ENCODE data around the gene CYP27B1.

The CYP27B1 gene

DNA sequence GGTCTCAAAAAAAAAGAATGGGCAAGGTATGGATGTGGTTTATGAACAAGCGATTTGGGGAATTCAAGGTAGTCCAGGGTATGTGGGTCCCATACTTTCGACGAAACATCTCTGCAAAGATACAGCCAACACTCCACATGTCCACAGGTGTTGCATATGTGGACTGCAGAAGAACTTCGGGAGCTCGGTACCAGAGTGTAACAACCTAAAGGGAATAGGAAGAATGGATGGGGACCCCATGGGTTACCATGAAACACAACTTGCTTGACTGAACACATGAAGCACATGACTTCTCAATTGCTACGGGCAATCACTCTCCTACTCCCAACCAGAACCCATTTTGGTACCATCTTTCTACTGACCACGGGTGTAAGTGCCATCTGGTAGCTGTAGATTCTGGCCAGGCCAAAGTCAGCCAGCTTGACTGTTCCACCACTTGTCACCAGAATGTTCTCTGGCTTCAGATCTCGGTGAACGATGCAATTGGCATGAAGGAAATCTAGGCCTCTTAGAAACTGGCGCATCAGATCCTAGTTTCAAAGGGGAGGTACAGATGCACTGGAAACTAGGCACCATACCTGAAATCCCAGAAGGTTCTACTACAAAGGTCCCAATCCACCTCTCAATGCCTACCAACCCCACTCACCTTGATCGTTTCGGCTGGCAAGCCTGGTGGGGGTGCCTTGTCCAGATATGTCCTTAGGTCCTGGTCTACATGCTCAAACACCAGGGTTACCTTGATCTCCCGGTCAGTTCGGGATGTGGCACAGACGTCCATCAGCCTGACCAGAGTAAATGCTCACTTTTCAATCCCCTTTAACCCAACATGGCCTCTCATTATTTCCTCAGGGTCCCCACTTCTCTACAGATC, 16.1 kb downstream of the CYP27B1 start:
- H3K27ac Mint-ChIP-seq = peak overlapping the region; percentile 86 to 89
- no peaks in the 10 kb centered on the region for H3K27me3 Mint-ChIP-seq
- H3K36me3 Mint-ChIP-seq (ENCODE audit: insufficient read depth) = peaks cover 40% of the 10 kb centered on the region
- peaks cover 28 to 49% of the 10 kb centered on the region in 2 donors for H3K4me1 Mint-ChIP-seq (ENCODE audit: low read depth in 2 of 2)
- no peaks in the 10 kb centered on the region for H3K9me3 Mint-ChIP-seq
- DNase-seq = no peak
- ATAC-seq (replicated peaks) = no peak
- peak overlapping the region; percentile 84 to 96 for H3K4me3 Mint-ChIP-seq

DNA sequence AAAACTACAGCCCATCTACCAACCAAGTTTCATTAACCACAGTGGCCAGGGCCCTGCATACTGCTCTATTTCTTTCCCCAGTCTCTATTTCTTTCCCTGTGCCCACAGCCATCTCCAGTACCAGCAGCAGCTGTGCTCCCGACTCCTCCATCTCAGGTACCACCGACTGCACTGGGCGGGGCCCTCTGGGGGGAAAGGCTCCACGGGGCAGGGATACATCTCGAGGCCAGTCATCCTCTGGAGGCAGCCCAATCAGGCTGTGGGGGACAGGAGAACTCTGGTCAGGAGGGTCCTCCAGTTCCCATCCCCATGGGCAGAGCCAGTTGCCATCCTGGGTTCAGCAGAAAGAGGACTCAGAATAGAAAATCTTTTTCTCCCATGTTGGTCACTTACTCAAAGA, 17.8 kb downstream of the CYP27B1 start:
- peaks cover 36 to 58% of the 10 kb centered on the region in 2 donors for H3K4me1 Mint-ChIP-seq (ENCODE audit: low read depth in 2 of 2)
- DNase-seq = no peak
- H3K36me3 Mint-ChIP-seq (ENCODE audit: insufficient read depth) = peaks cover 55% of the 10 kb centered on the region
- H3K27me3 Mint-ChIP-seq = no peaks in the 10 kb centered on the region
- no peak for ATAC-seq (replicated peaks)
- no peaks in the 10 kb centered on the region for H3K9me3 Mint-ChIP-seq
- H3K4me3 Mint-ChIP-seq = no peak overlapping the region
- H3K27ac Mint-ChIP-seq = peak overlapping the region in 1 of 2 donors; percentile 52

DNA sequence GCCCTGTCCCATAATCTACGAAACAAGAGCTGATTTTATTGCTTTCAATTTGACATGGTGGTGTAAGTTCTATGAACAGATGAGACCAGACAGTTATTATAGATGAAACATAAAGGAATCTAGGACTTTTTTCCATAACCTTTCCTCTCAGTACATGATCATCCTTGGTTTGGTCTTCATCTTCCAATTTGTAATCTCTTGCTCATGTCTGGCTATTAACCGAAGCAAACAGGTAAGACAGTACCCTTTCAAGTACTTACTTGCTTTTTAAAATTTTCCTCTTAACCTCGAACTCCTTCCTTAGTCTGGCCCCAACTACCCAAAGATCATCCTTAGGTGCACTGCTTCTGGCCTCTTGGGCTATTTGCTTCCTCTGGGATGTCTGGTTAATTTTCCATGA, 20.9 kb downstream of the CYP27B1 start:
- no peaks in the 10 kb centered on the region for H3K27me3 Mint-ChIP-seq
- DNase-seq = no peak
- ATAC-seq (replicated peaks) = no peak
- H3K27ac Mint-ChIP-seq = peak overlapping the region; percentile 94 to 96
- H3K36me3 Mint-ChIP-seq (ENCODE audit: insufficient read depth) = peaks cover 55% of the 10 kb centered on the region
- H3K9me3 Mint-ChIP-seq = no peaks in the 10 kb centered on the region
- H3K4me1 Mint-ChIP-seq (ENCODE audit: low read depth in 2 of 2) = peaks cover 34 to 43% of the 10 kb centered on the region in 2 donors
- H3K4me3 Mint-ChIP-seq = peak overlapping the region; percentile 96

DNA sequence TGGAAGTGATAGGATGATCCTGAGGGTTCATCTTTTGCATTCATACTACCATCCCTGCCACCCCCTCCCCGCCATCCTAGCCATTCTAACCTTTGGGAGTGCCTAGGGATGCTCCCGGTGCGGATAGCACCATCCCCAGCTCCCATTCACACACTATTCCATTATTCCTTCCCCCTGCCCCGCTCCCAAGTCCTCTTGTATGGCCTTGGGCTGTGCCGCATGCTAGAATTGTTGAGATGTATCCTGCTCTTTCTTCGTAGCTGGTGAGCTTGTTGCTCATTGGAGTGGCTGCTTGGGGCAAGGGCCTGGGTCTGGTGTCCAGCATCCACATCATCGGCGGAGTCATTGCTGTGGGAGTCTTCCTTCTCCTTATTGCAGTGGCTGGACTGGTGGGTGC, 21.4 kb downstream of the CYP27B1 start:
- Mint-ChIP-seq H3K36me3 (ENCODE audit: insufficient read depth) (peaks cover 61% of the 10 kb centered on the region), H3K27ac (peak overlapping the region; percentile 94 to 96), H3K9me3 (no peaks in the 10 kb centered on the region), H3K4me3 (peak overlapping the region; percentile 96), H3K4me1 (ENCODE audit: low read depth in 2 of 2) (peaks cover 39 to 44% of the 10 kb centered on the region in 2 donors), H3K27me3 (no peaks in the 10 kb centered on the region)
- ATAC-seq (replicated peaks) (no peak), DNase-seq (no peak)

DNA sequence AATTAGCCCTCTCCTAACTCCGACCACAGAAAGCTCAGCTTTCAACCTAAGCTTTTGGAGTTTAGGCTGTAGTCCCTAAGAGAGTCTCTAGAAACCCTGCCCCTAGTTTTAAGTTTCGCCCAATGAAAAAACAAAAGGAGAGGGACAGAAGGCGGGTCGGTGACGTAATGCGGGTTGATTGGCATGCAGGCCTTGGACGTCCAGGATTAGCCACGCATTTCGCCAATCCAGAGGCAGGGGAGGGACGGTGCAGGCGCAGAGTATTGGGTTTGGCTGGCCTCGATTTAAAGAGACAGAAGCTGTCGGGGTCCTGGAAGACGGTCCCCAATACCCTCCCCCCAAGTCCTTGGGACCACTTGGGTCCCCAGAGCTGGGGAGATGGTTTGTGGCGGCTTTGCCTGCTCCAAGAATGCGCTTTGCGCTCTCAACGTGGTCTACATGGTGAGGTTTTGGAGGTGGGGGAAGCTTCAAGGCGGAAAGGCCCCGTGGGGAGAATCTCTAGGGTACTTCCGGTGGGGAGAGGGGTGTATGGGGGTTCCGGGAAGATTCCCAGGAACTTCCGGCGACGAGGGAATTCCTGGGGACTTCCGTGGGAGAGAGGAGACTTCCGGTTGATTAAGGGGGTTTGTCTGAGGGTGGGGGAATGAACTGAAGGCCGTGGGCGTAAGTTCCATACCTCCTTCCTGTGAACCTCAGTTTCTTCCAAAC, 21.9 kb downstream of the CYP27B1 start, which contains the start of gene TSPAN31:
Gene TSPAN31 (plus strand): TSS at position 263 of the 708 bp plus-strand sequence. CDS start 116 bp downstream, at position 379.
- Mint-ChIP-seq H3K27ac (peak within 1 kb of the TSS; percentile 94 to 96), H3K4me1 (ENCODE audit: low read depth in 2 of 2) (peaks cover 37 to 46% of the 10 kb centered on the region in 2 donors), H3K27me3 (no peaks in the 10 kb centered on the region), H3K36me3 (ENCODE audit: insufficient read depth) (peaks cover 66% of the 10 kb centered on the region), H3K4me3 (peak within 1 kb of the TSS; percentile 96), H3K9me3 (no peaks in the 10 kb centered on the region)
- peak; percentile 89 to 93 (median 91) for DNase-seq
- peak; percentile 73 for ATAC-seq (replicated peaks)

DNA sequence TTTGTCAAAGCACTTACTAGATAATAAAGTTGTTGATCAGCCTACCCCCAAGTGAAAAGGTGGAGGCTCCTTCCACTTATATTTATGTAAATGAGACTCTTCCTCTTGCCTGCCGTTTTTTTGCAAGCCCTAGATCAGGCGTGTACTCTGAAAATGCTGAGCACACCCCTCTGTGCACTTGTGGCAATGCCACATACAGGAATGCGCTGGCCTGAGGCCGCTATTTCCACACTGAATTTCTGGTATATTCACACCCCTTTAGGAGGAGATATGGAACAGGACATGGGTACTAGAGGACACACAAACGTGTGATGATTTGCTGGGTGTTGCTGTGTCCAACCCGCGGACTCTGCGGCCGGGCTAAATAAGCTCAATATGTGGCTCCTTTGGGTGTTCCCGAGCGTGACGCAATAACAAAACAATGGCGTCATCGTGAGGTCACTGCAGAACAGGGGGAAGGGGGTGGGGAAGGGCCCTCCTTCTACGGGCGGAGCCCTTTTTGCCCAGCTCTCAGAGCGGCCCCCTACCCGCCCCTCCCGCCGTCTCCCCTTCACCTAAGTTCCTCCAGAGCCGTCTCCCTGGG, 22.6 kb downstream of the CYP27B1 start:
- peaks cover 43 to 51% of the 10 kb centered on the region in 2 donors for H3K4me1 Mint-ChIP-seq (ENCODE audit: low read depth in 2 of 2)
- H3K9me3 Mint-ChIP-seq = no peaks in the 10 kb centered on the region
- H3K4me3 Mint-ChIP-seq = peak overlapping the region; percentile 96
- peaks cover 70% of the 10 kb centered on the region for H3K36me3 Mint-ChIP-seq (ENCODE audit: insufficient read depth)
- no peaks in the 10 kb centered on the region for H3K27me3 Mint-ChIP-seq
- DNase-seq = peak; percentile 66 to 71 (median 68)
- peak overlapping the region; percentile 94 to 96 for H3K27ac Mint-ChIP-seq
- peak; percentile 31 for ATAC-seq (replicated peaks)

DNA sequence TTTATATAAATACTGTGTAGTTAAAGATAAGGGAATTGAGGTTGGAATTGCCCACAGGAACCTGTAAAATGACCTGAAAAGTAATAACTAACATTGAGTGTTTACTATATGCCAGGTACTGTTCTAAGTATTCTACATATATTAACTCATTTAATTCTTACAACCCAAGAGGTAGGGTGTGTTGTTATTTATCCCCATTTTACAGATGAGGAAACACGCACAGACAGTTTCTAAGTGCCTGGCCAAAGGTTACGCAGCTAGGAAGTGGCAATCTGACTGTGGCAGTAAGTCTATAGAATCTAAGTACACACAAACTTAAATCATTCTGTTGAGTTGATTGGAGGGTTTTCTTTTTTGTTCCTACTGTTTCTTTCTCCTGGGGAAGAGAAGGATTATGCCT, 23.1 kb downstream of the CYP27B1 start:
- H3K27ac Mint-ChIP-seq = peak overlapping the region; percentile 94 to 96

DNA sequence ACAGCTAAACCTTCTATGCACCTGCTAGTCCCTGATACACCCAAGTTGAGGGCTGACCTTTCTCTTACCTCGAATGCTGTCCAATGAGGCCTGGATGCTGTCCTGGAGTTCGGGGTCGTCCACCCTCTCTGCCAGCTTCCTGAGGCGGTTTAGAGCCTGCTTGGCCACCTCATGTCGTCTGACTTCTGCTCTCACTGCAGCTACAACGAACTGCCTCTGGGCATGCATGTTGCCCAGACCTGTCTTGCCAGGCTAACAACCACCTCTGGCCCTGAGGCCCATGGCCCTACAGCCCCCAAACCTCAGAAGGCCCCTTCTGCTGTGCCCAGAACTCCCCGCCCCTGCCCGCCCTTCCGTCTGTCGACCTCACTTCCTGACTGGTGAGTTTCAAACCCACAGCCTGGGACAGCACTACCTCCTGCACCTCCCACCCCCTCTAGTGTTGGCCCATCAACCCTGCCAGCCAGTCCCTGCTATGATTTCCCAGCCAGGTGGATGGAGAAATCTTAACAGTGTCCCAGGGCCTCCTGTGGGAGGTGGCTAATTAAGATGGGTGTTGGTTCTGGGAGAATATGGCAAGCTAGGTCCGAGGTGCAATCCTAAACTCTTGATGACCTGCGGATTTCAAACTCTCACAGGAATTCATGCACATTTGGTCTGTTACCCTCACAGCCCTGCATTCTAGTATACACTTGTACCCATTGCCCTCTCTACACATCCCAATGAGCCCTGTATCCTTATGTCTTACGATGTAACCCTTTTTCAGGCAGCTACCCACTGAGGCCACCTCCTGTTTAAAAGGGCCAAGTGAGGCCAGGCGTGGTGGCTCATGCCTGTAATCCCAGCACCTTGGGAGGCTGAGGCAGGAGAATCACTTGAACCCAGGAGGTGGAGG, 24.8 kb downstream of the CYP27B1 start:
- Mint-ChIP-seq H3K27ac (peak overlapping the region; percentile 97), H3K4me3 (peak overlapping the region; percentile 84 to 88), H3K27me3 (no peaks in the 10 kb centered on the region), H3K9me3 (no peaks in the 10 kb centered on the region), H3K4me1 (ENCODE audit: low read depth in 2 of 2) (peaks cover 46 to 55% of the 10 kb centered on the region in 2 donors), H3K36me3 (ENCODE audit: insufficient read depth) (peaks cover 58% of the 10 kb centered on the region)
- peak; percentile 69 to 71 (median 70) for DNase-seq
- peak; percentile 58 for ATAC-seq (replicated peaks)

More for the DNA sequence above, 23.1 kb downstream of the CYP27B1 start:
- Mint-ChIP-seq H3K4me1 (ENCODE audit: low read depth in 2 of 2) (peaks cover 46 to 55% of the 10 kb centered on the region in 2 donors), H3K27me3 (no peaks in the 10 kb centered on the region), H3K36me3 (ENCODE audit: insufficient read depth) (peaks cover 70% of the 10 kb centered on the region), H3K9me3 (no peaks in the 10 kb centered on the region), H3K4me3 (peak overlapping the region; percentile 96)
- no peak for ATAC-seq (replicated peaks)
- DNase-seq = no peak

DNA sequence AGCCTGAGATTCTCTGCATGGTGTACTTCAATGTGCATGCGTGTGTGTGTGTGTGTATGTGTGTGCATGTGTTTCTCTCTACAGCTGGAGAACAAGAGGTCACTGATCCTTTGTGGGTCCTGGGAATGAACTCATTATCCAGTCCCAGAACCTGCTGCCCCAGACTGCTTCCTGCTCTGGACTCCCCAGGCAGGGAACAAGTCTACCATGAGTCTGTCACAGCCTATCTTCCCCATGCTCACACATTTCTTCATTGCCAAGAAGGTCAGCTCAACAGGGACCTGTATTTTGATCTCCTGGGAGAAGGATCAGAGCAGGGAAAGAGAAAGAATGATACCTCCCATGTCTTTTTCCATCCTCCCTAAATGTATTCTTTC, 25.5 kb downstream of the CYP27B1 start:
- H3K9me3 Mint-ChIP-seq = no peaks in the 10 kb centered on the region
- no peak for DNase-seq
- ATAC-seq (replicated peaks) = no peak
- peak overlapping the region; percentile 84 to 88 for H3K4me3 Mint-ChIP-seq
- no peaks in the 10 kb centered on the region for H3K27me3 Mint-ChIP-seq
- peaks cover 57% of the 10 kb centered on the region for H3K36me3 Mint-ChIP-seq (ENCODE audit: insufficient read depth)
- peaks cover 52 to 62% of the 10 kb centered on the region in 2 donors for H3K4me1 Mint-ChIP-seq (ENCODE audit: low read depth in 2 of 2)
- peak overlapping the region; percentile 97 for H3K27ac Mint-ChIP-seq

DNA sequence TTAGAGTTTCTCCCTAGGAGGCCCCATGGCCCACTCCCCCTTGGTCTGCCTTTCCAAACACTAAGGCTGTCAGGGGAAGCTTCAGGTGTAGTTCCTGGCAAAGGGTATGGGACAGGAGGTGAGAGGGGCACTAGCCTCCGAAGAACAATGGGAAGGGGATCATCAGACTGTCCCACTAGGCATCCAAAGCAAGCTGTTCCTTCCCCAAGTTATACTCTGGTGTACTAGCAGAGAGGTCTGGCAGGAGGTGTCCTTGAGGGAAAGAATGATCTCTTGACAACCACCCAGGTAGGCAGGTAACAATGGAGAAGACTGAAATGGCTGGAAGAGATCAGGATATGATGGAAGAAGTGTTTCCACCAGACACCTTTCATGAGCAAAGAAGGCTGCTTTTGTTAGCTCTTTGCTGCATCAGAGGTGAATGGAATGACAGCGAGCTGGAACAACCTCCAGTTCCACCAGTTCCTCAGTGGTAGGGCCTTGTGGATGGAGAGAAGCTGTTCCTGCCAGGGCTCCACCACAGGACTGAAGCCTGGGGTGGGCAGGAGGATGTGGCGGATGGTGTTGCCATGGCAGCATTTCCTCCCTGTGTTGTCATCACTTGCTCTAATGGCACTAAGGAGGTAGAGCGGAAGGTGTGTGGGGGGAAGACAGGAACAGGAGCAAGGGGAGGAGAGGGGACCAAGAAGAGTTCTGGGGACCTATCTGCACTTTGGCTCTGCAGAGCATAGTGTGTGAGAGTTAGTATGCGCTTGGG, 26.0 kb downstream of the CYP27B1 start:
- DNase-seq = peak; percentile 80 to 81 (median 81)
- H3K4me1 Mint-ChIP-seq (ENCODE audit: low read depth in 2 of 2) = peaks cover 52 to 59% of the 10 kb centered on the region in 2 donors

DNA sequence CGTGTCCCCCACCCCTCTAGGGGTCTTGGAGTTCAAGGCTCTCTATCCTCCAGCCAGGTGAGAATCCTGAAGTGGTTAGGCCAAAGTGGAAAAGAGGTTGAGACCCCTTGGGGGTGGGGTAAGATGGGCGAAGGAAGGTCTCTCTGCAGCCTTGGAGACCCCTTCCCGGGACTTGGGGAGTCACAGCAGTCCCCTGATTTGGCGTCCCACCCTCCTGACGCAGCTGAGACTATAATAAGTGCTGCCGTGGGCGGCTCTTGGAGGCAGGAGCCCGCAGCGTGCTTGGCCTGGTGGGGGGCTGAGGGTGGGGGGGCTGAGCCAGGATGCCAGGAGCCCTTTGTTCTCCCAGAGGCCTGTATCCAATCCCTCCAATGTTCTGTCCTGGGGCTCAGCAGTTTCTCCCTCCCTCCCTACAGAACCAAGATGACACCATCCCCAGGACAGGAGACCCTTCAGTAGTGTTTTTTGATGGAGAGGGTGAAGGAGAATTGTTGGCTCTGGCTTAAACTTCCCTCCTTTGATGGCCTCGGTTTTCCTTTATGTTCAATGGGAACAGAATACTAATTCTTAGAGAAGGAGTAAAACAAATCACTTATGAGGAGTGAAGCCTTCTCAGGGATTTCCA, 26.9 kb downstream of the CYP27B1 start:
- DNase-seq (no peak), ATAC-seq (replicated peaks) (no peak)
- no peaks in the 10 kb centered on the region for H3K27me3 Mint-ChIP-seq
- H3K36me3 Mint-ChIP-seq (ENCODE audit: insufficient read depth) = peaks cover 58% of the 10 kb centered on the region
- H3K27ac Mint-ChIP-seq = peak overlapping the region; percentile 97
- H3K9me3 Mint-ChIP-seq = no peaks in the 10 kb centered on the region
- peak overlapping the region; percentile 84 to 88 for H3K4me3 Mint-ChIP-seq
- peaks cover 45 to 52% of the 10 kb centered on the region in 2 donors for H3K4me1 Mint-ChIP-seq (ENCODE audit: low read depth in 2 of 2)

More for the DNA sequence above, 26.0 kb downstream of the CYP27B1 start:
- Mint-ChIP-seq H3K27ac (peak overlapping the region; percentile 97), H3K4me3 (peak overlapping the region; percentile 84 to 88), H3K27me3 (no peaks in the 10 kb centered on the region), H3K9me3 (no peaks in the 10 kb centered on the region), H3K36me3 (ENCODE audit: insufficient read depth) (peaks cover 60% of the 10 kb centered on the region)
- ATAC-seq (replicated peaks) = peak; percentile 73

DNA sequence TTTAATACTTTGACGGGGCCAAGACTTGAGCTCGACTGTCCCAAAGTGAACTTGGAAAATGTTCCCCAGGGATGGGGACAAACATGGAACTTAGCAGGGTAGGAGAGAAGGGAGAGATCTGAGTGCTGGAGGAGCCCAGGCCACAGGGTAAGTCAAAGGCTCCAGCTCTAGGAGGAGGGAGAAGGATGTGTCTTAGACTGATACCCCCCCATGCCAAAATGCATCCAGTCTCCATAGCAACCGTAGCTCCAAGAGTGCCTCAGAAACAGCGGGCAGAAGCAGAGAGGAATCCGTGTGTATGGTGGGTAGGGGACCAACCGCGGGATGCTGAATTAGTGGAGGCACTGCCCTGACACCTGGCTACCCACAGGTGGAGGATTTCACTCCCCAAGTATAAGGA, 27.5 kb downstream of the CYP27B1 start:
- ATAC-seq (replicated peaks) = no peak
- H3K9me3 Mint-ChIP-seq = no peaks in the 10 kb centered on the region
- H3K36me3 Mint-ChIP-seq (ENCODE audit: insufficient read depth) = peaks cover 57% of the 10 kb centered on the region
- H3K4me1 Mint-ChIP-seq (ENCODE audit: low read depth in 2 of 2) = peaks cover 46 to 52% of the 10 kb centered on the region in 2 donors
- peak overlapping the region; percentile 92 to 97 for H3K27ac Mint-ChIP-seq
- DNase-seq = no peak
- H3K27me3 Mint-ChIP-seq = no peaks in the 10 kb centered on the region
- peak overlapping the region; percentile 74 to 84 for H3K4me3 Mint-ChIP-seq

Data from effector memory CD8-positive, alpha-beta T cell (primary cell).